OCI-LY3 (cell line): ENCODE results near the gene PI4KB.

ENCODE experiments used
- EZH2phosphoT487 ChIP-seq: fragments of 200-600 bp; shearing (Covaris generic); IDR thresholded peaks from 2 replicates; pipeline ENCODE4 v1.6.1; 2018; ENCODE audit warnings: antibody characterized with exemption, mixed run types, low read depth
- TF ChIP-seq, protein P1 (sequence below): fragments of 200-600, 300-600 bp; sonication (generic); IDR thresholded peaks from 2 replicates; pipeline ENCODE4 v1.5.1; 2014; ENCODE audit warnings: antibody characterized with exemption, low read length, low read depth

- TF ChIP-seq, protein P1, sequence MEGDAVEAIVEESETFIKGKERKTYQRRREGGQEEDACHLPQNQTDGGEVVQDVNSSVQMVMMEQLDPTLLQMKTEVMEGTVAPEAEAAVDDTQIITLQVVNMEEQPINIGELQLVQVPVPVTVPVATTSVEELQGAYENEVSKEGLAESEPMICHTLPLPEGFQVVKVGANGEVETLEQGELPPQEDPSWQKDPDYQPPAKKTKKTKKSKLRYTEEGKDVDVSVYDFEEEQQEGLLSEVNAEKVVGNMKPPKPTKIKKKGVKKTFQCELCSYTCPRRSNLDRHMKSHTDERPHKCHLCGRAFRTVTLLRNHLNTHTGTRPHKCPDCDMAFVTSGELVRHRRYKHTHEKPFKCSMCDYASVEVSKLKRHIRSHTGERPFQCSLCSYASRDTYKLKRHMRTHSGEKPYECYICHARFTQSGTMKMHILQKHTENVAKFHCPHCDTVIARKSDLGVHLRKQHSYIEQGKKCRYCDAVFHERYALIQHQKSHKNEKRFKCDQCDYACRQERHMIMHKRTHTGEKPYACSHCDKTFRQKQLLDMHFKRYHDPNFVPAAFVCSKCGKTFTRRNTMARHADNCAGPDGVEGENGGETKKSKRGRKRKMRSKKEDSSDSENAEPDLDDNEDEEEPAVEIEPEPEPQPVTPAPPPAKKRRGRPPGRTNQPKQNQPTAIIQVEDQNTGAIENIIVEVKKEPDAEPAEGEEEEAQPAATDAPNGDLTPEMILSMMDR: no peak
- no peak for TF ChIP-seq EZH2phosphoT487
Observed at GRCh38 chr1:151287767-151288500, 39.3 kb downstream of the PI4KB start.
